PFSK-1 (cell line): ENCODE data around the gene CDC45.

Experiments
- POLR2AphosphoS5 ChIP-seq: IDR thresholded peaks from 2 replicates; pipeline ENCODE4 v1.6.1; 2012; ENCODE audit warnings: low read depth, mild to moderate bottlenecking, control low read depth, low read length, moderate library complexity
- REST ChIP-seq, 2 experiments: IDR thresholded peaks; 2 replicates each; pipeline versions ENCODE4 v1.6.1 to v1.8.0; 2011 to 2012; ENCODE audit warnings: low read depth in 2 of 2, low read length in 2 of 2, control low read depth in 1 of 2, inconsistent platforms in 1 of 2, mild to moderate bottlenecking in 1 of 2, moderate library complexity in 1 of 2; ENCODE audit not compliant: insufficient read depth in 1 of 2
- TAF1 ChIP-seq: IDR thresholded peaks from 2 replicates; pipeline ENCODE4 v1.6.1; 2012; ENCODE audit warnings: low read length, control low read depth, borderline replicate concordance; ENCODE audit not compliant: insufficient read depth

- TF ChIP-seq REST (IDR thresholded peaks at IDR 0.05; ENCODE audit: insufficient read depth in 1 of 2, low read depth in 2 of 2, low read length in 2 of 2) = no peak
- TF ChIP-seq TAF1 = no peak
- TF ChIP-seq POLR2AphosphoS5 = no peak
These were observed 451 bp downstream of the CDC45 start for GRCh38 chr22:19480173-19480568.
